HG02798 (cell line): ENCODE measurements around the gene TAS1R1.
A peak's percentile ranks its signal among the peaks of the same experiment; 100 is the strongest.

Experiments used
- ATAC-seq: cut with Tn5 transposase; IDR thresholded peaks from one replicate; pipeline ENCODE4 v1.9.1; 2021; ENCODE audit warnings: mild to moderate bottlenecking; ENCODE audit not compliant: unreplicated experiment, poor library complexity

Gene TAS1R1

GRCh38 chr1:6570100-6570499, 15.0 kb downstream of the TAS1R1 start:
- ATAC-seq = no peak

GRCh38 chr1:6570987-6571386, 15.9 kb downstream of the TAS1R1 start:
- ATAC-seq = no peak

- no peak for ATAC-seq
Observed at GRCh38 chr1:6572653-6573383, 17.7 kb downstream of the TAS1R1 start.

- ATAC-seq = no peak
Observed at GRCh38 chr1:6574025-6574620, 19.0 kb downstream of the TAS1R1 start.

GRCh38 chr1:6574818-6575217, 19.7 kb downstream of the TAS1R1 start:
- ATAC-seq = no peak

GRCh38 chr1:6577831-6578525, 22.9 kb downstream of the TAS1R1 start:
- ATAC-seq = no peak

- no peak for ATAC-seq
Observed at GRCh38 chr1:6578624-6579373, 23.7 kb downstream of the TAS1R1 start.

- peak; percentile 94 for ATAC-seq
Observed at GRCh38 chr1:6579374-6580118, 24.4 kb downstream of the TAS1R1 start, which contains the start of gene ZBTB48. ZBTB48 (plus strand) TSS chr1:6579994; CDS start chr1:6580610, 616 bp downstream.

- ATAC-seq = no peak
Observed at GRCh38 chr1:6580119-6580592, 25.0 kb downstream of the TAS1R1 start.

- no peak for ATAC-seq
Observed at GRCh38 chr1:6580593-6581409, 25.7 kb downstream of the TAS1R1 start.

GRCh38 chr1:6581561-6582305, 26.6 kb downstream of the TAS1R1 start:
- ATAC-seq = no peak

- ATAC-seq = no peak
Observed at GRCh38 chr1:6582370-6582769, 27.3 kb downstream of the TAS1R1 start.

GRCh38 chr1:6584126-6585080, 29.3 kb downstream of the TAS1R1 start:
- no peak for ATAC-seq

- no peak for ATAC-seq
Observed at GRCh38 chr1:6585081-6585722, 30.1 kb downstream of the TAS1R1 start.

GRCh38 chr1:6585841-6586240, 30.7 kb downstream of the TAS1R1 start:
- no peak for ATAC-seq

GRCh38 chr1:6586404-6586816, 31.3 kb downstream of the TAS1R1 start:
- ATAC-seq = no peak
